ENCODE data around the gene MED6.

DNA sequence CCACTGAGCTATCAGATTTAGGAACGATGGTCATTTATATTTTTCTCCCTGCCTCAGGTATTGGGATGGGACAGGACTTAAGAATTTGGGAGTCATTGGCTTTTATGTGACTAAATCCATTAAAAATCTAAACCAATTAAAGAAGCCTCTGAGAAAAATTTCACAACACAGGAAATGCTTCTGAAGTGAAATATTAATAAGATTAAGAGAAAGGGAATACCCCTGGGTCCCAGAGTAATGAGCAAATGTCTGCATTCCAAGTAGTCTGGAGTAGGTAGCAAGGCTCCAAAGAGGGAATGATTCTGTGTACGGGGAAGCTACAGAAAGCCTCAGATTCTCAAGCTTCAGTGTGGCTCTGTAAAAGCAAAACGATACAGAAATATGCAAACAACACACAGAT lies 707 bp upstream of the MED6 start:
- TF ChIP-seq, protein P1, sequence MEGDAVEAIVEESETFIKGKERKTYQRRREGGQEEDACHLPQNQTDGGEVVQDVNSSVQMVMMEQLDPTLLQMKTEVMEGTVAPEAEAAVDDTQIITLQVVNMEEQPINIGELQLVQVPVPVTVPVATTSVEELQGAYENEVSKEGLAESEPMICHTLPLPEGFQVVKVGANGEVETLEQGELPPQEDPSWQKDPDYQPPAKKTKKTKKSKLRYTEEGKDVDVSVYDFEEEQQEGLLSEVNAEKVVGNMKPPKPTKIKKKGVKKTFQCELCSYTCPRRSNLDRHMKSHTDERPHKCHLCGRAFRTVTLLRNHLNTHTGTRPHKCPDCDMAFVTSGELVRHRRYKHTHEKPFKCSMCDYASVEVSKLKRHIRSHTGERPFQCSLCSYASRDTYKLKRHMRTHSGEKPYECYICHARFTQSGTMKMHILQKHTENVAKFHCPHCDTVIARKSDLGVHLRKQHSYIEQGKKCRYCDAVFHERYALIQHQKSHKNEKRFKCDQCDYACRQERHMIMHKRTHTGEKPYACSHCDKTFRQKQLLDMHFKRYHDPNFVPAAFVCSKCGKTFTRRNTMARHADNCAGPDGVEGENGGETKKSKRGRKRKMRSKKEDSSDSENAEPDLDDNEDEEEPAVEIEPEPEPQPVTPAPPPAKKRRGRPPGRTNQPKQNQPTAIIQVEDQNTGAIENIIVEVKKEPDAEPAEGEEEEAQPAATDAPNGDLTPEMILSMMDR (IDR thresholded peaks at IDR 0.05) = no peak
- TF ChIP-seq POLR2A (IDR thresholded peaks at IDR 0.05) = no peak

All from lower leg skin (tissue), 3 donors.